ENCODE data around the gene KIRREL1. TPM values are rescaled to one million over a fixed set of nuclear protein-coding genes. Genes with fewer than 3 reads are reported as not detected.

Gene KIRREL1
- total RNA-seq (2014; rRNA removed; shearing (Covaris generic)): 145 and 179 TPM in 2 replicates

GRCh38 chr1:157993147-157993917 is at the start of gene KIRREL1:
KIRREL1 (plus strand) TSS chr1:157993645; CDS start chr1:157993677, 32 bp downstream.
- DNase-seq (ENCODE audit: low spot score): peak; percentile 56

GRCh38 chr1:157944663-157945280 is 48.7 kb upstream of the KIRREL1 start:
- DNase-seq (ENCODE audit: low spot score): no peak

GRCh38 chr1:157948312-157949073 is 45.0 kb upstream of the KIRREL1 start:
- peak; percentile 42 for DNase-seq (ENCODE audit: low spot score)

GRCh38 chr1:157949074-157949354 is 44.4 kb upstream of the KIRREL1 start:
- DNase-seq (ENCODE audit: low spot score): no peak

- DNase-seq (ENCODE audit: low spot score): no peak
These were observed 42.2 kb upstream of the KIRREL1 start for GRCh38 chr1:157951230-157951629.

GRCh38 chr1:157952601-157953000 is 40.8 kb upstream of the KIRREL1 start:
- no peak for DNase-seq (ENCODE audit: low spot score)

- no peak for DNase-seq (ENCODE audit: low spot score)
These were observed 38.2 kb upstream of the KIRREL1 start for GRCh38 chr1:157955221-157955620.

GRCh38 chr1:157955857-157956256 is 37.6 kb upstream of the KIRREL1 start:
- no peak for DNase-seq (ENCODE audit: low spot score)

- DNase-seq (ENCODE audit: low spot score): no peak
These were observed 36.7 kb upstream of the KIRREL1 start for GRCh38 chr1:157956732-157957131.

GRCh38 chr1:157958263-157958662 is 35.2 kb upstream of the KIRREL1 start:
- no peak for DNase-seq (ENCODE audit: low spot score)

GRCh38 chr1:157959750-157960149 is 33.7 kb upstream of the KIRREL1 start:
- DNase-seq (ENCODE audit: low spot score): no peak

- no peak for DNase-seq (ENCODE audit: low spot score)
These were observed 32.7 kb upstream of the KIRREL1 start for GRCh38 chr1:157960773-157961172.

GRCh38 chr1:157961805-157962762 is 31.4 kb upstream of the KIRREL1 start:
- peak; percentile 89 for DNase-seq (ENCODE audit: low spot score)

GRCh38 chr1:157963713-157964112 is 29.7 kb upstream of the KIRREL1 start:
- peak; percentile 73 for DNase-seq (ENCODE audit: low spot score)

- DNase-seq (ENCODE audit: low spot score): no peak
These were observed 27.9 kb upstream of the KIRREL1 start for GRCh38 chr1:157965584-157965983.

- peak; percentile 95 for DNase-seq (ENCODE audit: low spot score)
These were observed 27.4 kb upstream of the KIRREL1 start for GRCh38 chr1:157966031-157966537.

GRCh38 chr1:157967205-157967604 is 26.2 kb upstream of the KIRREL1 start:
- no peak for DNase-seq (ENCODE audit: low spot score)

- DNase-seq (ENCODE audit: low spot score): peak; percentile 81
These were observed 24.9 kb upstream of the KIRREL1 start for GRCh38 chr1:157968508-157968907.

GRCh38 chr1:157968946-157969345 is 24.5 kb upstream of the KIRREL1 start:
- DNase-seq (ENCODE audit: low spot score): peak; percentile 80

GRCh38 chr1:157969697-157970485 is 23.6 kb upstream of the KIRREL1 start:
- DNase-seq (ENCODE audit: low spot score): peak; percentile 93

- DNase-seq (ENCODE audit: low spot score): no peak
These were observed 21.7 kb upstream of the KIRREL1 start for GRCh38 chr1:157971769-157972168.
